Measurements from ENCODE around the gene TMEM108.

Gene TMEM108

DNA sequence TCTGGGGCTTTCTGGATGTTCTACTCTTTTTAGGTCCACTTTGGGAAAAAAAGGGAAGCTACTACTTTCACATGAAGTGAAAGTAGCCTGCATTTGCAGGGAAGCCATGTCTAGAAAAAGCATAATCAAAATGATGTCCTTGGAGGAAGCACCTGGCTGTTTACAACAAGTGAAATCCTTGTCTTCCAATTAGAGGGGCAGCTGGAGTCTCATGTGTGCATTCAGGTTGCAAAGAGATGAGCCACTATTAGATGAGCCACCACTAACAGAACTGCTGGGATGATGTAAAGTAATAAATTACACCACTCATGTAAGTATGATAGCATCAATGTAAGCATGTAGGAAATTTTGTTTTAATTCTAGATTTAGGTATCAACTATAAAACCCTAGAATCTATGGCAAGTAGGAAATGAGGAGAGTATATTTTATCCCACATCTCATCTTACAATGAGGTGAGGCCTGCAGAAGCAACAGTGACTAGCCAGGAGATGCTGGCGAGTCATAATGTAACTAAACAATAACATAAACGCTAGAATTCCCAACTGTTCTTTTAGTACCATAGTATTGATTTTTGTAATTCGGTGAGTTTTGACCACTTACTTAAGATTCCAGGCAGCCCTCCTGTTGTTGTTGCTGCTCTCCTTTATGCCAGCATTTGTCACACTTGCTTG lies 75.9 kb downstream of the TMEM108 start:
- no peak for DNase-seq (ENCODE audit: low spot score)
- no peak for FAIRE-seq

DNA sequence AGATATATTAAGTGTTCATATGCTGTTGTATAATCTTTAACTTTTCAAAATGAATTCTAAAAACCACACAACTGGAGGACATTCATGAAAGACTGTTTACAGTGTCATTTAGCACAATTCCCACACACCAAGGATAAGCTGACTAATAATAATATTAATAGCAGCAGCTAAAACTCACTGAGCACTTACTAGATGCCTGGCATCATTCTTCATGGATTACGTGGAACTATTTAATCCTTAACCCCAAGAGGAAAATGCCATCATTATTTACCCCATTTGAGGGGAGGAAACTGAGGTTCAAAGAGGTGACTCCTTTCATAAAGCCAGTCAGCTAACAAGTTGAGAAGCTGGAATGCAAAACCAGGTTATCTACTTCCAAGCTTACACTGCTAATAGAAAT lies 77.0 kb downstream of the TMEM108 start:
- no peak for FAIRE-seq
- no peak for DNase-seq (ENCODE audit: low spot score)

DNA sequence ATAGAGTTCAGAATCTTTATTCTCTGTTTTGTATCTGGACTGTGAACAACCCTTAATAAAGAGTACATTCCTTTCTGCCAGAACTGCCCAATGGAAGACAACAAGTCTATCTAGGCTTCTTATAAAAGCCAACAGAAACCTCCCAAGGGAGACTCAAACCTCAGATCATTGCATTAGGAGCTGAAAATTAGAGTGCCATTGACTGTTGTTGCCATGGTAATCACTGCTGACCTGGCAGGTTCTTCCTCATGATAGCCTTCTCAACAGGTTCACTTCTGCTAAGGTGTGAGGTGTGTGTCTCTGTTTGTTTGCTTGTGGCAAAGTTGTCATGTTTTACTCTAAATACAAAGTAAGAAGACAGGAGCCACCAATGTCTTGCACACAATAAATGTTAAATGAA lies 79.2 kb downstream of the TMEM108 start:
- FAIRE-seq = no peak
- no peak for DNase-seq (ENCODE audit: low spot score)

DNA sequence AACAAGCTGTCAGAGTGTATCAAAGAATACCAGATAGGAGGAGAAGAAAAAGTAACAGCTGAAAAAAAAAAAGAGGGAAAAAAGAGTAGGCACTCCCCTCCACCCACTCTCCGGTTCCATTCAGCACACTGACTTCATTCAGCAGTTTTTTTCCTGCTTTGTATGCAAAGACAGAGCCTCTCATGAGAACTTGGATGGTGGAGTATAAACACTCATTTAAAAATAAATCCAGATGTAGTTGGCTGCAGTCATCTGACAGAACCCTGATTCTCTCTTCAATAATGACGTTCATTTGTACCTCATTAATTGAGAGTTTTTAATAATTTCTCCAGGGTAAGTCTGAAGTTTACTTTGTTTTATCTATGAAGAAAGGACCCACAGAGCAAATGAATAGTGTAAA lies 81.0 kb downstream of the TMEM108 start:
- DNase-seq (ENCODE audit: low spot score) (no peak), FAIRE-seq (no peak)

DNA sequence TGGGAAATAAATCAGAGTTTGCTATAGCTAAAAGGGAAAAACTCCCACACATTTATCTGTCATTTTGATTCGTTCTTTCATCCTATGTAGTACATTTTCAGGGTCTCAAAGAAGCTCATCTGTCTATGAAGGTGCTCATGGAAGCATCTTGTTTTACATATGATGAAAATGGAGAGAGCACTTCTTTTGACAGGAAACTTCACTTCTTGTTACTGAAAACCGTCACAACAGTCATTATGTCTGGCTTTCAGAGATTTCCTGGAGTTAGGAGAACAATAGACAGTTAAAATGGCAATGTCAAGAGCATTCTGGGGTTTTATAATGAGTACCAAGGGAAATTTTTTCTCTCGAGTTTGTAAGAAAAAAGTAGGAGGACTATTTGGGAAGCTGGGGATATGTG lies 83.3 kb downstream of the TMEM108 start:
- FAIRE-seq = no peak
- DNase-seq (ENCODE audit: low spot score) = no peak

DNA sequence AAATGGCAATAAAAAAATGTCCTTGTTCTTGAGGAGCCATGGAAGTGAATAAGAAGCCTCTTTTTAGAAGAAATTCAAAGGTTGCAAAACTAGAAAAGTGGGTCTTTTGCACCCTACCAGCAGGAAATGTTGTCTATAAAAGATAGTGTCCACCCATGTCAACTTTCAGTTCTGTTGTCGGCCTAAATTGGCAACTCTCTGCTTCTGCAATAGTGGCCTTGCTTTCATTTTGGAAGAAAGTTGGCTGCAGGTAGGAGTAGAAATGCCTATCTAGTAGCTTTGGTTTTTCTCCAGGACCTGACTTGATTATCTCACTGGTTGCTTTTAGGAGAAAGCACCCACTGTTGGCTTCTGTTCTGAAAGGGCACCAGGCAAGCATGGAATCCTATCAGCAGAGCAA lies 85.4 kb downstream of the TMEM108 start:
- FAIRE-seq (no peak), DNase-seq (ENCODE audit: low spot score) (no peak)

DNA sequence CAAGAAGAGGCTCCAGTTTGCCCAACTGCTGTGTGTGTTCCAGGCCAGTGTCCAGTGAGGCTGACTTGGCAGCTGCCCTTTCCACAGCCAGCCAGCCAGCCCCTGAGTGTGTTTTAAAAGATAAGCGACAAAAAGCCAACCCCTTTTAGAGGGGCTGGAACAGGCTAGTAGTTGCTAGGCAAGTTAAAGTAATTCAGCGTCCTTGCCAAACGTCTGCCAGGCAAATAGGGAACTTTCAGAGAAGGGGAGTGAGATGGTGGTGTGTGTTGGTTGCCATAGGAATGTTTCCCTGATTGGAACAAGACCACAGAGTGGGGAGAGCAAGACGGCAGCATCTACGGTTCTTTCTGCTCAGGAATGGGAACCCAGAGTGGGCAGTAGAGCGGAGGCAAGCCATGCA lies 86.3 kb downstream of the TMEM108 start:
- DNase-seq (ENCODE audit: low spot score) (no peak), FAIRE-seq (no peak)

DNA sequence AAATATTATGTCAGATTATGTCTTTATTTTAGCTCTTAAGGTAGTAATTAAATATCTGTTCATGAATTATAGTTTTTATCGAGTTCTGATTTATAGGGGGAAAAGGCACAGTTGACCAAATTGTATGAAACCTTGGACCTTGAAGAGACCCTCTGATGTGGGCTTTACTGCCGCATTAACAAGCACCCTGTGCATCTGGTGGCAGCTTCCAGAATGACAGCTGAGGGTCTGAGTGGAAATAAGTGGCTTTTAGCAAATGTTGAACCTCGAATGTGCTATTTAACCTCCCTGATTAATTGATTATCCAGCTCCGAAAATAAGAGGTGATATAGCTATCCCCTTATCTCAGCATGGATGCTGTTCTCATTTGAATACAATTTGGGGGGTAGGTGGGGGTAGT lies 87.0 kb downstream of the TMEM108 start:
- FAIRE-seq = no peak
- DNase-seq (ENCODE audit: low spot score) = no peak

DNA sequence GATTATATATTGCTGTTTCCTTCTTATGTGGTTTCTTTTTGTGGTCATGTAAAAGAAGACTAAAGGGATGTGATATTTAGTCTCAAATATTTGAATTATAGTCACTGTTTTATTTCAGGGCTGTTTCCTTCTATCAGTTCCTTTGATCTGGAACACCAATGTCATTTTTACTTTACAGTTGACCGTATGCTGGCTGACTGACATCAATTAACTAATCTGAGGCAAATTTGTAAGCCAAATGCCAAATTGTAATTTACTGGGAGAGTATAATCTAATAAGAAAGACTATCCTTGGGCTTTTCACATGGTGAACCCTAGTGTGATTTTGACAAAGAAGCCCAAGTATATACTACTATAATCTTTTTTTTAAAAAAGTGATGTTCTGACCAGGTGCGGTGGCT lies 87.6 kb downstream of the TMEM108 start:
- DNase-seq (ENCODE audit: low spot score) = no peak
- FAIRE-seq = no peak

DNA sequence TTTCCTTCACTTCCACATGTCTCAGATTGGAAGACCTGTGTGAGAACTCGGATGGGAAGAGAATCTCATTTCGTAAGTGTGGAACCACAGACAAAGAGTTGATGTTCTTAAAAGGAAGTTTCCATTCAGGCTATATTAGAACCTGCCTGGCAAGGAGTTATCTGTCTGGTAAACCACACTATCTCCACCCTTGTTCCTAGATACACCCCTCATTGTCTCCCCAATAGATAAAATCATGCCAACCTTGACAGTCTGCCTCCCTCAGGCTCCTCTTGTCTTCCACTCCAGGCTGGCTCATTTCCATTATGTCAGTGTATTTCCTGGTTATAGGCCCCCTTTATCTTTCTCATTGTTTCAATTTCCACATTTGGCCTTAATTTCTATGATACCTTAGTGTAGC lies 89.2 kb downstream of the TMEM108 start:
- no peak for DNase-seq (ENCODE audit: low spot score)
- no peak for FAIRE-seq

DNA sequence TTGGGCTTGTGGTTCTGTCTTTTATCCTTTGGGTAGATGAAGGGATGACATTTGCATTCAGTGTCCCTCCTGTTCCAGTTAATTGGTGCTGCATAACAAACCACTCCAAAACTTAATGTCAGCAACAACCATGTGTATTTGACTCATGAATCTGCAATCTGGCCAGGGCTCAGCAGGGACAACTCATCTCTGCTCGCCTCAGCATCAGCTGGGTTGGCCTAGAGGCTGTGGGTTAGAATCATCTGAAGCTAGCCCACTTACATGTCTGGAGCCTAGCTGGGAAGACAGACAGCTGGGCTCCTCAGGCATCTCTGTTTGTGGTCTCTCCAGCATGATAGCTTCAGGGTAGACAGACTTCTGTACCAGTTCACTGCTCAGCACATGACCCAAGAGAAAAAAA lies 92.0 kb downstream of the TMEM108 start:
- DNase-seq (ENCODE audit: low spot score) (no peak), FAIRE-seq (no peak)

DNA sequence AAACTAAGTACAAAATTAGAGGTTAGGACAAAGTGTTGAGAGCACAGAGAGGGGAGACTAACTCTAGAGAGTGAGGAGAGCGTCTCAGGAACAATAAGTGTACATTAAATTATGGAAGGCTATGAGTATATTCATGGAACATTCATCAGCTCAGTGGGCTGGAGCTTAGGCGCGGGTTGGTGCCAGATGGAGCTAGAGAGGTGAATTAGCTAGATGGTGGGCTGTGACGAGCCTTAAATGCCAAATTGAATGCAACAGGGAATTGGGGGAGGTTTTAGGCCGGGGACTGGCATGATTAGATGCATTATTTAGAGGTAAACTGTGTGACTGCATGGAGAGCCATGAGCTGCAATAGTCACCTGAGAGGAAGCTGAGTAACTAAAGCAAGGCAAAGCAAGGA lies 97.1 kb downstream of the TMEM108 start:
- FAIRE-seq (no peak), DNase-seq (ENCODE audit: low spot score) (no peak)

DNA sequence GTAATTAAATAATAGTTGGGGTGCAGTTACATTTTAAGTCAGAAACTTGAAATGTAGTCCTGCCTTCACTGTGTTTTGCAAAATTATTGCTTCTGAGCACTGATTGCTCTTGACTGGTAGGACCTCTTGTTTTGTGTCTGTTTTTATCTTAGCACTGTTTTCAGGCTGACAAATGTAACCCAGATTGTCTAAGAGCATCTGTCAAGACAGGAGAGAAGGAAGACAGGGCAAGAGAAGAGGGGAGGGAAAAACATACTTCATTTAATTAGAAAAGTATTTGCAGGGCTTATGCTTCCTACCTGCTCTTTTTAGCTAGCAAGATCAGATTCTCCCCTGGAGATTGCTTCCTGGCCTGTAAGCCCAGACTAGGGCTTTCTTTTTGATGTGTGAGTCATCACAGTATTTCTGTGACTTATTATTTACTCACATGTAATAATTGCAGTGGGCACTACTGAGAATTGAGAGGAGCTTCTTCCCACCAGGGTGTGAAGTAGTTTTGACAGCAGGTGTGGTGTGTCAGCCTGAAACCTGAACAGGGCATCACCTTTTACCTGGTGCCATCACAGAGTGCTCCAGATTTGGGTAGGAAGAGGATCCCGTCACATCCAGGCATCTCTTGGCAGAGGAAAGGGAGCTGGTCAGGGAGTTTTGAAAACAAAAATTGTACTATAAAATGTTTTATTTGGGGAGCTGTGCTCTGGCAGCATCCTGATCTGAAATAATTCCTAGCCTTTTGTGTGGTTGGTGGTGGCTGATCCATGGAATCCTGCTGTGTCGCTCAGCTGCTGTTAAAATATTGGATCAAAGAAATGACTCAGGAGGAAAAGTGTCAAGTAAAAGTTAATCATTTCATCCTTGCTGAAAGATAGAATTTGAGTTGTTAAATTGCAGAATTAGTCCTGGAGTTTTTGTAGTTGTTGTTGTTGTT lies 98.2 kb downstream of the TMEM108 start:
- DNase-seq (ENCODE audit: low spot score) = peak; percentile 18
- no peak for FAIRE-seq

DNA sequence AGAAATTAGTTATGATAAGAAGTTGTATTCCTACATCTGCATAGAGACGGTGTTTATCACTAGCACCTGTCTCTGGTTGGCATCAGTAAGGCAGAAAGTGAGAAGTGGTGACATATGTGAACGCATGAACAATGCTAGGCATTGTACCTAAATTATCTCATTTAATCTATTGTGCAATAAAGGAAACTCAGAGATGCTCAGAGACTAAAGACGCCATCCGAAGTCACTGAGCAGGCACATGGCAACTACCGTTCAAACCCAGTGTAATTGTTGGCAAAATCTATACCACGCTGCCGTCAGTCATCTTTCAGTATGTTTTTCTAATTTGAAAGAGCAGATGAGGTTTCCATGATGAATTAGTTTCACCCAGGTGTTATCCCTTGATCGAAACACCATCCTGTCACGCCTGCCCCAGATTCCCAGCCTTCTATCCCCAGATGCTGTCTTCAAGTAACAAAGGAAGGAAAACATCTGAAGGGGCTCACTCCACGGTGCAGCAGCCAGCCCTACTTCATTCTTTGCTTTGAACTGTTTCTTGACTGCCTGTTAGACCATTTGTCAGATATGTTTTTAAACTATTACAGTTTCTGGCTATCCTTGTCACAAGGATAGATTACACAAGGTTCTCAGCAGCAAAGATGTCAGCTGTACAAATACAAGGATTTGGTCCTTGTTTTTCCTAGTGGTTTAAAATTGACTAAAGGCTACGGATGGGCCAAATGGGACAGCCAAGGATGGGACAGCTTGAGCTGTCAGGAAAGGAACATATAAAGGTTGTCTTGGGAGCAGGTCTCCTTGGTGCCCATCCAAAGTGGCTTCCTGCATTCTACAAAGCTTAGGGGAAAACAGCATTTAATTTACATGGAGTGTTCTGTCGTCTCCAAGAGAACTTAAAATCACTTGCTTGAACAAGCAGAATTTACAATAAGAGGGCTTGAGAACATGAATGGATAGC lies 99.1 kb downstream of the TMEM108 start:
- DNase-seq (ENCODE audit: low spot score) = no peak
- no peak for FAIRE-seq

DNA sequence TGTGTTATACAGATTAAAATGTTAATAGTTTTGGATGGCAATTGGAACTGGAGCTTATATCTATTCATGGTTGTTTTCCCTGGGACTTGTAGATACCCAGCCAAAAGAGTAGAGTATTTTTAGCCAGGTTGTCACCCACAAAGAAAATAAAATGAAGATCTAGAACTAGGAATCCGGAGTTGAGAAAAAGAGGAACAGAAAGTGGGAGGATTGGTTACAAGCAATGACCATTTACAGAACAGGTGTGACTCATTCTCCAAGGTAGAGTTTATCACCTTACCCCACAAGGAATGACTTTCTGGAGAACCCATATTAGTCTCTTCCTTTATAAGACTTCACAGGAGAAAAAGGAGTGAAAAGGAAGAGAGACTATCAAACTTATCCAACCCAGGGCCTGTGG lies 99.8 kb downstream of the TMEM108 start:
- no peak for FAIRE-seq
- DNase-seq (ENCODE audit: low spot score) = no peak

DNA sequence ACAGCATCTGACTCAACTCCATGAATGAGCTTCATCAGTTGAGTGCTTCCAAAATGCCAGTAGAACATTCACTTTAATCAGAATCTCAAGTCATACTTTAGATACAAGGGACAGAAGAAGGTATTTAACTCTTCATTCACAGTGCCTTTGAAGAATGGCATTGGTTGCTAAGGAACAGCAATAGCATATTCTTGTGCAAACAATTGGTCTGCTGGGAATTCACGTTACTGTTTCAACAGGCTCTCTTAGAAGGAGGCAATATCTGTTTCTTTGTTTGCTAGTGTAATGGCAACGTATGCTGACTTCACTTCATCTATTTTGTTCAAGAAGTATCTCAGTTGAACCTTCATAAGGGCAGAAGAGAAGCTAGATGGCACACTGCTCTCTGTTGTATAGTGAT lies 113.9 kb downstream of the TMEM108 start:
- FAIRE-seq = no peak
- DNase-seq (ENCODE audit: low spot score) = no peak

DNA sequence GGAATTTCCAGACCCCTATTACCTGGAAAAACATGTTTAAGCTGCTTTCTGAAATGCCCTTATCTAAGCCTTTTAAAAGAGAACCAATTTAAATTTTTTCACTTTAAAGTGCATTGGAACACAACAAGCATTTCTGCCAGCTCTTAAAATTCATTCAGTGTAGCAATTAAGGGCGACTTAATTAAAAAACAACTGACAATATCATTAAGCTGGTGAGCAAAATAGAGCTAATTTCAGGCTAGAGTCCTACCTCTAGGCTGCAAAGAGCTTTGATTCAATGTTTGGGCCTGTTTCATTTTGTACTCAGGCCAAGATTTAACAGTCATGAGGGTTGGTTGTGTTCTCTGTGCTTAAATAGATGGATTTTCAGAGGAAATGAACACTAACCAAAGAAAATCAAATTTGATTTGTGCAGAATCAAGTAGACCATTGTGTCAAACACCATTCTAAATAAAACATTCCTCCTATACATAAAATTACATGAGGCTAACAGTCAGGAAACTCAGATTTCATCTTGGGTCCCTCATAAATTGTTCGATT lies 114.6 kb downstream of the TMEM108 start:
- no peak for FAIRE-seq

DNA sequence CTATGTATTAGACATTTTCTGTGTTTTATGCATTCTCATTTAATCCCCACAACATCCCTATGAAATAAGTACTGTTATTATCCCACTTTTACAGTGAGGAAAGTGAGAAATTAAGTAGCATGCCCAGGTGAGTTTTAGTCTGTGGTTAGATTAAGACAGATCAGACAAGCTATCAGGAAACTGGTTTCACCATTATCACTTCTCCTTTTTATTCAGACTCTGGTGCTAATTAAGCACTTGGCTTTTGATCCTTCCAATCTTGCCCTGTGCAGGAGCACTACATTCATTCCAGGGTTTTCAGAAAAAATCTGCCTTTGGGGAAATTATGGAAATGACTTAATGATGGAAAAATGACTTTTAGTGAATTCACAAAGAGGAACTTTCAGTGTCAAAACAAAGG lies 115.2 kb downstream of the TMEM108 start:
- FAIRE-seq = no peak
- DNase-seq (ENCODE audit: low spot score) = no peak

More for the DNA sequence above, 114.6 kb downstream of the TMEM108 start:
- no peak for DNase-seq (ENCODE audit: low spot score)

DNA sequence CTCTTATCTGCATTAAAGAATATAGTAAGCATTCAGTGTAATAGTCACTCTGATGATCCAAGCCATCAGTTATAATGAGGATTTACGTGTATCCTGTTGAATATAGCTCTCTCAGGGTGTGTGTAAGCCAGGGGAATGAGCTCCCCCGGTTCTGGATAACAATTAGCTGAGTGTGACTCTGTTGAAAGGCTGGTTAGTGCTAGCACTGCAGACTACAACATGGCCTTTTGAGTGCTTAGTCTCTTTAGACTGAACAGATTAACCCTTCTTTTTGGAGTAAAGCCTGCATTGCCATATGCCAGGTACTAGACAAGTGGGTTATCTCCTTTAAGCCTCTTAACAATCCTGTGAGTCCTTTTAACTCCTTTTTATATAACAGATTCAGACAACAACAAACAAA lies 119.5 kb downstream of the TMEM108 start:
- FAIRE-seq (no peak), DNase-seq (ENCODE audit: low spot score) (no peak)

DNA sequence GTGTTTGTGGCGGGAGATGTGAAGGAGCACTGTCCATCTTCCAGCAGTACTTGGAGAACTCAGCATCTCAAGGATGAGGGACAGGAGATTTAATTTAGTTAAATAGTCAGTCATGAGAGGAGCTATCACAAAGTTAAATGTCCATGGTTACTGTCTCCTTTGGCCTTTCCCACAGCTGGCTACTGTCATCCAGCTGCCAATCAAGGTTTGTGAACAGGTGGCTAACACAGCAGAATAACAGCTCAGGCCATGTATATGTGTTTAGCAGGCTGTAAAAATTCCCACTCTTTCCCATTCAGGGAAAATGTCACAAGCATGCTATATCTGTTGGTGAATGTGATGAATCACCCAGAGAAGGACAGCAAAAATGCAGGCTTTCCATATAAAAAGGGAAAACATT lies 120.5 kb downstream of the TMEM108 start:
- DNase-seq (ENCODE audit: low spot score) (no peak), FAIRE-seq (no peak)

Measured in urothelium cell line (cell line).